ENCODE measurements around the gene CPNE4.
A peak's percentile ranks its signal among the peaks of the same experiment; 100 is the strongest.

Gene CPNE4

GRCh38 chr3:131597816-131598215 is 437.0 kb downstream of the CPNE4 start:
- no peak for DNase-seq (ENCODE audit: low spot score)

GRCh38 chr3:131596884-131597283 is 437.9 kb downstream of the CPNE4 start:
- no peak for DNase-seq (ENCODE audit: low spot score)

GRCh38 chr3:131591394-131592014 is 443.3 kb downstream of the CPNE4 start:
- DNase-seq (ENCODE audit: low spot score) = peak; percentile 1

- no peak for DNase-seq (ENCODE audit: low spot score)
Observed at GRCh38 chr3:131586277-131586676, 448.5 kb downstream of the CPNE4 start.

GRCh38 chr3:131582438-131582837 is 452.4 kb downstream of the CPNE4 start:
- no peak for DNase-seq (ENCODE audit: low spot score)

- no peak for DNase-seq (ENCODE audit: low spot score)
Observed at GRCh38 chr3:131568460-131568859, 466.4 kb downstream of the CPNE4 start.

GRCh38 chr3:131564812-131565211 is 470.0 kb downstream of the CPNE4 start:
- no peak for DNase-seq (ENCODE audit: low spot score)

- DNase-seq (ENCODE audit: low spot score) = no peak
Observed at GRCh38 chr3:131561511-131561910, 473.3 kb downstream of the CPNE4 start.

GRCh38 chr3:131560795-131561194 is 474.0 kb downstream of the CPNE4 start:
- DNase-seq (ENCODE audit: low spot score) = no peak

- no peak for DNase-seq (ENCODE audit: low spot score)
Observed at GRCh38 chr3:131555456-131555855, 479.4 kb downstream of the CPNE4 start.

- DNase-seq (ENCODE audit: low spot score) = no peak
Observed at GRCh38 chr3:131553495-131554247, 481.1 kb downstream of the CPNE4 start.

- no peak for DNase-seq (ENCODE audit: low spot score)
Observed at GRCh38 chr3:131551761-131552160, 483.1 kb downstream of the CPNE4 start.

GRCh38 chr3:131550562-131551465 is 484.0 kb downstream of the CPNE4 start:
- no peak for DNase-seq (ENCODE audit: low spot score)

GRCh38 chr3:131549340-131549739 is 485.5 kb downstream of the CPNE4 start:
- no peak for DNase-seq (ENCODE audit: low spot score)

GRCh38 chr3:131547585-131547984 is 487.2 kb downstream of the CPNE4 start:
- no peak for DNase-seq (ENCODE audit: low spot score)

- no peak for DNase-seq (ENCODE audit: low spot score)
Observed at GRCh38 chr3:131546441-131546840, 488.4 kb downstream of the CPNE4 start.

- no peak for DNase-seq (ENCODE audit: low spot score)
Observed at GRCh38 chr3:131544557-131544956, 490.3 kb downstream of the CPNE4 start.

- DNase-seq (ENCODE audit: low spot score) = peak; percentile 9
Observed at GRCh38 chr3:131543714-131544113, 491.1 kb downstream of the CPNE4 start.

- DNase-seq (ENCODE audit: low spot score) = no peak
Observed at GRCh38 chr3:131541288-131541687, 493.5 kb downstream of the CPNE4 start.

- no peak for DNase-seq (ENCODE audit: low spot score)
Observed at GRCh38 chr3:131540821-131541220, 494.0 kb downstream of the CPNE4 start.

GRCh38 chr3:131540143-131540542 is 494.7 kb downstream of the CPNE4 start:
- no peak for DNase-seq (ENCODE audit: low spot score)

GRCh38 chr3:131538968-131539367 is 495.8 kb downstream of the CPNE4 start:
- DNase-seq (ENCODE audit: low spot score) = no peak

GRCh38 chr3:131537531-131537930 is 497.3 kb downstream of the CPNE4 start:
- DNase-seq (ENCODE audit: low spot score) = no peak
